Neural progenitor cell (in vitro differentiated cells): ENCODE results near the gene SAXO2.
"Not testable (repeated sequence)": the region's sequence is repeated elsewhere in the genome, so short reads cannot be mapped to it uniquely, and the experiment has no call there.

Source experiments
- EZH2 ChIP-seq: fragments of 200-600 bp; sonication (generic); IDR thresholded peaks from 2 replicates; pipeline ENCODE4 v1.6.1; 2017; ENCODE audit warnings: antibody characterized with exemption, mild to moderate bottlenecking, moderate library complexity
- TF ChIP-seq, protein P1 (sequence below): fragments of 200-600 bp; sonication (generic); IDR thresholded peaks from 2 replicates; pipeline ENCODE4 v1.5.1; 2017; ENCODE audit warnings: antibody characterized with exemption, mild to moderate bottlenecking

DNA sequence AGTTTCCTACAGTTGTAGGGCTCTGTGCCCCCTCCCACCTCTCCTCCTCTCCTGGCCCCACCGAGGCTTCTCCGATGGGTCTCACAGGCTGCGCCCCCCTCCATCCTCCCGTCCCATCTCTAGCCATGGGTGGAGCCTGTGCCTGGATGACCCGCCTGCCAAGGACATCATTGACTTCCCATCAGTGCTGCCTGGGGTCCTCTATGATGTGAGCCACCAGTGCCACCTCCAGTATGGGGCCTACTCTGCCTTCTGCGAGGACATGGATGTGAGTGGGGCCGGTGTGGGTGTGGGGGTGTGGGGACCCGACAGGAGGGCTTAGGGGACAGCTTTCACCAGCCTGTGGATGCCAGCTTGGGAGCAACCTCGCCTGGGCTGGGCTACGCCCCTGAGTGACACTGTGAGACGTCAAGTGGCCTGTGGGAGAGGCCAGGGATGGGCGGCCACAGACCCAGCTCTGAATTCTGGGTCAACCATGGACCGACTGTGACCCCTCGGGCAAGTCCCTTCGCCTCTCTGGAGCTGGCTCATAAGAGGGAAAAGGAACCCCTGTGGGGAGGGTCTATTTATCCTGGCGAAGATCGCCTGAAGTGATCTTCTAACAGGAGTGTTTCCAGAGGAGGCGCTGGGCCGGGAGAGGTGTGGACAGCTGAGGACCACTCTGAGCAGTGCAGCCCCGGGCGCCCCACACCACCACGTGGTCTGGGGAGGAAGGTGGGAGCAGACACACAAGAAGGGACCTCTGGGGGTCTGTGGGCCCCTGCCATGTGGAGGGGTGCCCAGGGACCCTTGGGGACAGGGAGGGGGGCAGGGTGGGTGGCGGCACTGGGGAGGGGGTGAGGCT, 53.9 kb downstream of the SAXO2 start:
- TF ChIP-seq, protein P1, sequence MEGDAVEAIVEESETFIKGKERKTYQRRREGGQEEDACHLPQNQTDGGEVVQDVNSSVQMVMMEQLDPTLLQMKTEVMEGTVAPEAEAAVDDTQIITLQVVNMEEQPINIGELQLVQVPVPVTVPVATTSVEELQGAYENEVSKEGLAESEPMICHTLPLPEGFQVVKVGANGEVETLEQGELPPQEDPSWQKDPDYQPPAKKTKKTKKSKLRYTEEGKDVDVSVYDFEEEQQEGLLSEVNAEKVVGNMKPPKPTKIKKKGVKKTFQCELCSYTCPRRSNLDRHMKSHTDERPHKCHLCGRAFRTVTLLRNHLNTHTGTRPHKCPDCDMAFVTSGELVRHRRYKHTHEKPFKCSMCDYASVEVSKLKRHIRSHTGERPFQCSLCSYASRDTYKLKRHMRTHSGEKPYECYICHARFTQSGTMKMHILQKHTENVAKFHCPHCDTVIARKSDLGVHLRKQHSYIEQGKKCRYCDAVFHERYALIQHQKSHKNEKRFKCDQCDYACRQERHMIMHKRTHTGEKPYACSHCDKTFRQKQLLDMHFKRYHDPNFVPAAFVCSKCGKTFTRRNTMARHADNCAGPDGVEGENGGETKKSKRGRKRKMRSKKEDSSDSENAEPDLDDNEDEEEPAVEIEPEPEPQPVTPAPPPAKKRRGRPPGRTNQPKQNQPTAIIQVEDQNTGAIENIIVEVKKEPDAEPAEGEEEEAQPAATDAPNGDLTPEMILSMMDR: not testable (repeated sequence)
- TF ChIP-seq EZH2: not testable (repeated sequence)
